Measurements from ENCODE around the gene IPO4.
"Not testable (repeated sequence)": the region's sequence is repeated elsewhere in the genome, so short reads cannot be mapped to it uniquely, and the experiment has no call there.

IPO4 gene

DNA sequence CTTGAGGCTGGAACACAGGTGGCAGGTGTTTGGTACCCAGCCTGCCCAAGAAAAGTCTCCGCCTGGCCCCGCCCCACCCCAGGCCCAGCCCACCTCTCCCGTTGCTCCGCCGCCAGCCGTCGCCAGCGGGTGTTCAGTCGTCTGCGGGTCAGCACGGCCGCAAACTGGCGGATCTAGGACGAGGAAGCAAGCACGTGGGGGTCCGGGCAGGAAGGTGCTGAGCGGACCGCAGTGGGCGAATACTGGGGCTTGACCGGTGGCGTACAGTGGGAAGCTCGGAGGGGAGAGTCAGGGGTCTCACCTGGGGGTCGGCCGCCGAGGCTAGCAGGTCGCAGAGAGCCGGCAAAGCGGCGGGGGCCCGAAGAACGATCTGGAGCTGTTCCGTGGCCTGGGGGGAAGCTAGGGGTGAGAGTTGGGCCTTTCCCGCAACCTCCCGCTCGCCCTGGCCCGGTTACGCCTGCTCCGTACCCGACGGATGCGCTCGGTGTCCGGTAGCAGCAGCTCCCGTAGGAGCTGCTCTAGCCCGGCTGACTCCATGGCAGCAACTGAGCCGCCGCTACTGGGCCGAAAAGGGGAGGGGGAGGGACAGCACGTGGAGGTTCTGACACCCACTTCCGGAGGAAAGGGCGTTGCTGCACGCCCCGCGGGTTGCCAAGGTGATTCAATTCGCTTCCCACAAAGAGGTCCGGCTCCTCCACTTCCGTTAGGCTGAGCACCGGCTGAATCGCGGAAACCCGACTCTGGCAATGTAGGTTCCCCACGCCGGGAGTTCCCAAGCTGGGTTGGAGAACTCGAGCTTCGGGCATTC is at the start of gene IPO4:
TSS of gene IPO4 (minus strand) at position 566 of the 808 bp plus-strand sequence. CDS start at position 537, 29 bp downstream.
- peak; percentile 97 for DNase-seq

GRCh38 chr14:24238123-24238522 is 49.5 kb upstream of the IPO4 start:
- no peak for DNase-seq

- no peak for DNase-seq
Observed at GRCh38 chr14:24237463-24237955, 48.9 kb upstream of the IPO4 start.

DNA sequence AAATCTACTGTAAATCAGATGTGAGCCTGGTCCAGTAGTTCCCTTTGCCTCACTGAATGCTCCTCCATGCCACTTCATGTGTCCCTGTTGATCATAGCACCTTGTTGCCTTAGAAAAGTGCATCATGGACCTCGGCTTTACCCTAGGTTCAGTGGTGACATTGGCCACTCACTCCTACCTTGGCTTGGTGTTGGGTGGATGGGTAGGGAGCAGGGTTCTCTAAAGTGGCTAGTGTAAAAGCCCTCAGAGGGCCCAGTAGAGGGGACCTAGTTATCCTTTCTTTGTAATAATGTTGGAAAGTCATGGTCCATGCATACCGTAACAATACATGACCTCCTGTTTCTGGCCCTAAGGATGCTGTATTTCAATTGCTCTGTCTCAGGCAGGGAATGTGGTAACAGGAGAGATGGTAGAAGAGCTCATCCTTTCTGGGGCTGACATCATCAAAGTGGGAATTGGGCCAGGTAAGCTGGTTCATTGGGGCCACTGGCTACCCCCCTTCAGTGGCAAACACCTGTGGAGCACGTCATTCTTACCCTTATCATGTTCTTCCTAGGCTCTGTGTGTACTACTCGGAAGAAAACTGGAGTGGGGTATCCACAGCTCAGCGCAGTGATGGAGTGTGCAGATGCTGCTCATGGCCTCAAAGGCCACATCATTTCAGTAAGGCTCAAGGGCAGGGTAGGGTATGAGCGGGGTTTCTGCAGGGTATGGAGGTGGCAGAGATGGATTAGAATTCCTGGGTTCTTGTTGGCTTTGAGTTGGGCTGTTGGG is 48.3 kb upstream of the IPO4 start:
- no peak for DNase-seq

- DNase-seq = no peak
Observed at GRCh38 chr14:24235804-24236688, 47.4 kb upstream of the IPO4 start.

DNA sequence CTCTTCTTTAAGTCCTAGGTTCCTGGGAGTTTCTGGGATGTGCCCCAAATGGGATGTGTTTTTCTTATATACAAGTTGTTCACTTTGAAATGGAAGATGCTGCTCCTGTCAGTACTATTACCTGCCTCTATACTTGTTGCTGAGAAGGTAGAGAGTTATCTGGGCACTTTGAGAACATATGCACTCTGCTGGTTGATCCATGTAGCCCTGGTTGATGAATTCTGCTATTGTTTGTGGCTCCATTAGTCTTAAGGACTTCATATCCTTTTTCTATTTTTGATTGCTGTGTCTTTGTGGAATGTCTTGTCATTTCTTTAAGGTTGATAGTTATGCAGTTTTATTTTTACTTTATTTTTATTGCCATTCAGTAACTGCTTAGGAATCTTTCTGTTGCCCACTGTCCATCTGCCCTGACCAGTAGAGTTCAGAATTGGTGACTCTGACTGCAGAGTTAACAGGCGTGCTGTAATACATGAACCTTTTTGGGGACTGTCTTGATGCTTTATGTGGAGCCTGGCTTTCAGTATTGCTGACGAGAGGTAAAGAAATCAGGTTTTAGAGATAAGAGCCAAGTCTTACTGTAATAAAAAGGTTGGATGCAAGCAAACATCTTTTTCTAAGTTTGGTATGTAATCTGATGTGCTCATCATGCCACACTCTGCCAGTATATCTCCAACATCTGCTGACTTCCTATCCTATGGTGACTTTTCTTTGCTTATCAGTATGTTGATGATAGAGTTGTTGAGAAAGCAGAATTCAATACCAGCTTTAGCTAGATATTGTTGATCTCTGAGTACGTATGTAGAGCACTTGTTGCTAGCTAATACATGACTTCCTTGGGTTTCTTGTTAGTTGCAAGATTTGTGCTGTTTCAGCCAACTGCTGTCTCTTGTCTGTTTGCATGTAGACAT is 45.7 kb upstream of the IPO4 start:
- no peak for DNase-seq

- no peak for DNase-seq
Observed at GRCh38 chr14:24233538-24233866, 44.9 kb upstream of the IPO4 start.

- no peak for DNase-seq
Observed at GRCh38 chr14:24232645-24233537, 44.3 kb upstream of the IPO4 start, which contains the start of gene GMPR2. GMPR2 (plus strand) TSS chr14:24232929; CDS start chr14:24233254, 325 bp downstream.

DNA sequence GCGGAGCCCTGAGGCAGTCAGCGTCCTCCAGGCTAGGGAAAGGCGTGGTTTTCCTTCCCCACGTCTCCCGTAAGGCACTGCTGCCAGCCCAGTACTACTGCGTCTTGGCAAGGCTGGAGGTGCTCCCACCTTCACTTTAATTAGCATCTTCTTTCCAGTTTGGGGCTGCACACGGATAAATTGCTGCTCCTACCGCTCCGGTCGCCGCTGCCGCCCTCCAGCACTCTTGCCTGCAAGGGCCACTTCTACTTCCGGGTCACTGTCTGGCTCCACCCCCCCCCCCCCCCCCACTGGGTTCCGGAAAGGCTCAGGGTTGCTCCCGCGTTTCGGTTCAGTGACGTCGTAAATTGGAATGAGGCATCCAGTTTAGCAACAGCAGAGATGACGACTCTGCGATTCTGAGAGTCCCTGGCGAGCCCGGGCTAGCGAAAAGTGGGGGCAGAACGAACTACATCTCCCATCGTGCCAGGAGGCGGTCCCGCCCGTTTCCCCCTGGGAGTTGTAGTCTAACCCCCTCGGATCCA is 43.6 kb upstream of the IPO4 start, which contains the start of gene NEDD8:
TSS of gene NEDD8 (minus strand) at position 247 of the 524 bp plus-strand sequence. CDS start at position 147, 100 bp downstream.
- peak; percentile 94 for DNase-seq

DNA sequence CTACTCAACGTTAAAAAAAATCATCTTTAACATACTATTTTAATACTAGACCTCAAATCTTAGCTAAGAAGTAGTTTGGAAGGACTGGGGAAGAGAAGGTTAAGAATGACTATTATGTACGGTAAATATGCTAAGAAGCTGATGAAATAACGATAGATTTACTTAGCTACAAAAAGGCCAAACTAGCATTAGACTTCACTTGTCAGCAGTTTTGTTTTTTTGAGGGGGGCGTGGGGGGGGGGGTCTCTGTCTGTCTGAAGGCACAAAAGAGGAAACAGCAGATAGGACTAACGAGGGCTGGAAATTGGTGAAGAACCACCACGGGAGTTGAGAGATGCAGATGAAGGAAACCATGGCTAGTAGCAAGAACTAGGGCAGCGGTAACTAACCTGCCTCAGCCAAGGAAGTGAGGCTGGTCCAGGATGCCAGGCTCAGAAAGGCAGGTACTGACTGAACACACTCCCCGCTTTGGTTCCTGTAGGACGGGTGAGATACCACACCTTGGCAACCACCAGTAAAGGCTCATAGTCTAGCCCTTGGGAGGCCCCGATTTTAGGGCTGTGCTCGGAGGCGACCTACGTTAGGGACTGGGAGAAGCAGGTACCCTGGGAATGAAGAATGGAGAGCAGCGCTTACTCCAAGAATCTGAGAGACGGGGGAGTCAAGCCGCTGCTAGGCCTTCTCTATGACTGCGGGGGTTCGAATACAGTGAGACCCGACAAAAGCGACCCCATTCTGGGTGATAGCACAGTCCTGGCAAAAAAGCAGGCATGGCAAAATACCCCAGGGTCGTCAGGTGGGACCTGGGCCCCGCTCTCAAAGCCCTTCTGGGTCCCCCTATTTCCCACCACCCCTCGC is 42.9 kb upstream of the IPO4 start:
- DNase-seq = no peak

GRCh38 chr14:24228902-24229301 is 40.3 kb upstream of the IPO4 start:
- DNase-seq = no peak

- no peak for DNase-seq
Observed at GRCh38 chr14:24226473-24226872, 37.9 kb upstream of the IPO4 start.

GRCh38 chr14:24224618-24225071 is 36.0 kb upstream of the IPO4 start:
- DNase-seq = no peak

DNA sequence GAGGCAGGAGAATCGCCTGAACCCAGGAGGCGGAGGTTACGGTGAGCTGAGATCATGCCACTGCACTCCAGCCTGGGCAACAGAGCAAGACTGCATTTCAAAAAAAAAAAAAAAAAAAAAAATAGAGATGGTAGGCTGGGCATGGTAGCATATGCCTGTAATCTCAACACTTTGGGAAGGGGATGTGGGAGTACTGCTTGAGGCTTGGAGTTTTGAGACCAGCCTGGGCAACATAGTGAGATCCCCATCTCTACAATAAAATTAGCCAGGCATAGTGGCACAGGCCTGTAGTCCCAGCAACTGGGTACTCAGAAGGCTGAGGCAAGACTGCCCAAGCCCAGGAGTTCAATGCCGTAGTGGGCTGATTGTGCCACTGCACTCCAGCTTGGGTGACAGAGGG is 34.4 kb upstream of the IPO4 start:
- DNase-seq = not testable (repeated sequence)

DNA sequence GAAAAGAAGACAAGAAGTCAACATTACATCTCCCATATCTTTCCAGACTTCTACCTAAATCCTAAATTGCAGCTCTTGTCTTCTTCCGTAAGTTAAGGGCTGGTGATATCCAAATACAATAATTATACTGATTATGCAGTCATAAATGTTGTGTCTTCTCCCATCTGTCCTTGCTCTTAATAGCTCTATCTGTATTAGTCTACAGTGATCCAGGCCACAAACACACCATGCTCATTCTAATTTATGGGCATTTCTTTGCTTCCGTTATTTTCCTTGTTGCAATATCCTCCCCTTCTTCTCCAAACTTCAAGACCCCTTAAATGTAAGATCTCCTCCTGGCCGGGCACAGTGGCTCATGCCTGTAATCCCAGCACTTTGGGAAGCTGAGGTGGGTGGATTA is 30.9 kb upstream of the IPO4 start:
- DNase-seq = no peak

DNA sequence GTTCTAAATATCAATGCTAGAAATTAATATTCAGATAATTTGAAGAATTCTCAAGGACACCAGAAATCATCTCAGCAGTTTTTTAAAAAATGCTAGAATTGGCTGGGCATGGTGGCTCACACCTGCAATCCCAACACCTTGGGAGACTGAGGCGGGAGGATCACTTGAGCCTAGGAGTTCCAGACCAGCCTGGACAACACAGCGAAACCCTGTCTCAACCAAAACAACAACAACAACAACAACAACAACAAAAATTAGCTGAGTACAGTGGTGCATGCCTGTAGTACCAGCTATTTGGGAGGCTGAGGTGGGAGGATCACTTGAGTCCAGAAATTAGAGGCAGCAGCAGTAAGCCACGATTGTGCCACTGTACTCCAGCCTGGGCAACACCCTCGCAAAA is 30.5 kb upstream of the IPO4 start:
- no peak for DNase-seq

DNA sequence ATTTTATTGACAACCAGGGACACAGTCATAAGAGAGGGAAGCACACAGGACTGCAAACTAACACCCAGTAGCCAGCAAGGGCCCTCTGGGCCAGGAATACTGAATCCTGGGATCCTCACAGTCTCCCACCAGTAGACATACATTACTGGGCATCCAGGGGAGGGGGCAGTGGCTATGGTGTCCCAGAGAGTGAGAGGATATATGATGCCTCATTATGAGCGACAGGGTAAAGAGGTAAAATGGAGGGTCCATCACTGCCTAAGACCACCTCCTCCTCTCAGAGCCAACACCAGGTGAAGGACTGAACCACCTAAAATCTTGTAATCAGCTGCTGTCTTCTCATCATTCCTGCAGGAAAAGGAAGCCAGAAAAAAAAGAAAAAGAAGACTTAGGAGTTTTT is 28.3 kb upstream of the IPO4 start:
- DNase-seq = not testable (repeated sequence)

DNA sequence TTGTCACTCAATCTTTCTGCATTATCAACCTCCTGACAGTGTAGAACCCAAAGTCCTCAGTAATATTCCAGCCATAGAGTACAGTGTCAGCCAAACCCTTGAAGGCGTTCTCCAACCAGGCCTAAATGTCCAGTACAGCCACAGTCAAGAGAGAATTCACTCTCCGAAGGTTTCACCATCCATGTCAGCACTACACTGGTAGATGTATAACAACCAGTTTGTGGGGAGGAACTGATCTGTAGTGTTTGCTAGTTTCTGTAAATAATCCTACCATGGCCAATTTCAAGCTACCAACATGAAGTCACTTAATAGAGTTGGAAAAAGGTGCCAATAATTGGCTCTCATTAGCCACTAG is 27.7 kb upstream of the IPO4 start:
- DNase-seq = no peak
